Dedifferentiated amniotic fluid mesenchymal stem cell (primary cell): Measurements from ENCODE around the gene CLSTN2.

ENCODE experiments used
- DNase-seq: peaks from one replicate; pipeline ENCODE4 v3.0.0-alpha.2; 2016; ENCODE audit errors: extremely low spot score

Gene CLSTN2

GRCh38 chr3:140546649-140547048 lies 611.7 kb downstream of the CLSTN2 start:
- no peak for DNase-seq

- DNase-seq, result no peak
Measured at GRCh38 chr3:140552403-140552802, 617.4 kb downstream of the CLSTN2 start.

- no peak for DNase-seq
Measured at GRCh38 chr3:140552898-140553297, 617.9 kb downstream of the CLSTN2 start.

- DNase-seq, result no peak
Measured at GRCh38 chr3:140553591-140553990, 618.6 kb downstream of the CLSTN2 start.

DNA sequence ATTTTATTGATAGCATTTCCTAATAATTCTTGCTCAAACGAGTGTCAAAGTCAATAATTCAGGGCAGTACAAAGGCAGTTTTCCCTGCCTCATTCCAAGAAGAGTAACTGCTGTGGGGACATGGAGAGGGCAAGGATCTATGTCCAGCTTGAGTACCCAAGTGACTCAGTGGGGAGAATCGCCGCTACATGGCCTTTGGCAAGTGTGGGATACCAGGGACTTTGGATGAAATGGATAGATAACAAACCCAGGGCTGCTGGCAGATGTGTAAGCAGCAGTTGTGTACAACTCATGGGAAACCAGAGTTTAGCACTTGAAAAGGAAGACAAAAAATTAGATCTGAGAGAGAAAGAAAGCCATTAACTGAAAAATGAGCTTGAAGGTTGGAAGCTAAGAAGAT lies 620.7 kb downstream of the CLSTN2 start:
- no peak for DNase-seq

DNA sequence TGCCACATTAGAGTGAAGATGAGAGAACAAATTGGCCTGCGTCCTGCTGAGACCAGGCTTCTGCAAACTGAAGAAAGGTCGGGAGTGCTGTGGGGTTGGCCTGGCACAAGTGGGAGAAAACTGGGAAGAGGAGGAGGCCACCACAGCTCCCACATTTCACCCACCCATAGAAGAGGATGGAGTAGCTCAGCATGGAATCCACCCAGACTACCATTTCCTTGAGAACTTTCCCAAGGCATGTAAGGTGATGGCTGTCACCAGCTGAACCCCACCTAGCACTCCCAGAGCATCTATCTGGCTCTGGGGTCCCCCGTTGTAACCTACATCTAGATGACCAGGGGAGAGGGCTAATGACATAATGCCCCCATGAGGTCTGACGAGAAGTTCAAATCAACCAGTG lies 622.5 kb downstream of the CLSTN2 start:
- no peak for DNase-seq

GRCh38 chr3:140559546-140559945 lies 624.6 kb downstream of the CLSTN2 start:
- DNase-seq, result no peak

- no peak for DNase-seq
Measured at GRCh38 chr3:140563206-140563760, 628.3 kb downstream of the CLSTN2 start.

DNA sequence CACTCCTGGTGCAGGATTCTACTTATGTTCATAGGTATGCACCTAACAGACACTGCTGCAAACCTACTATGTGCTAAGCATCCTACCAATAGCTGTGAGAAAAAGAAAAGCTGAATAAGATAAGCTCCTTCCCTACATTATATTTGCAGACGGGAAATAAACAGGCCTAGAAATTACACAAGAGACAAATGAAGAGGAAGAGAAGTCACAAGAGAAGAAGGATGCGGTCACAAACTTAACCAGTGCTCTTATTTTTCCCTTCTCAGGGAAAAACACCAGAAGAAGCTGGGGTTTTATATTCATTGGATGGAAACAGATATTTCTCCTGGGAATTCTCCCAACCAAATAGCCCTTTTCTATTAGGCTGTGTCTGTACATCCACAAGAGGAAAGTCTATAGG lies 633.1 kb downstream of the CLSTN2 start:
- DNase-seq, result no peak

- no peak for DNase-seq
Measured at GRCh38 chr3:140568842-140569520, 634.0 kb downstream of the CLSTN2 start.

- no peak for DNase-seq
Measured at GRCh38 chr3:140570602-140571001, 635.6 kb downstream of the CLSTN2 start.

- DNase-seq, result no peak
Measured at GRCh38 chr3:140571836-140572235, 636.9 kb downstream of the CLSTN2 start.

- DNase-seq, result no peak
Measured at GRCh38 chr3:140572334-140572733, 637.3 kb downstream of the CLSTN2 start.

DNA sequence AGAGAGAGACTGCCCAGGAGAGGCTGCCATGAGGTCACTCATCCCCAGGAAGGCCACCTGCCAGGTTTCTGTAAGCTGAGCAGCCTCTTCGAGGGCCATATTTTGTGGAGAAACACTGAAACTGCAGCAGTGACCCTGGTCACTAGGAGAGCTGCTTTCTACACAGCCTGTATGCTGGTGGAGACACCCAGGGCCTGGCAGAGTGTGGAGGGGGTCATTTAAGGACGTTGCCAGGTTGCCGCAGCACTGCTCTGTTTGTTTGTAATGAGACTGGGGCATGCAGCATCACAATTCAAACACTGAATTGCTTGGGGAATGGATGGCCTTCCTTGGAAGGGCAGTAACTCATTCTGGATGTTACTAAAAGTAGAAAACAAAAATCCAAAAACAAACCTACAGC lies 638.0 kb downstream of the CLSTN2 start:
- DNase-seq, result no peak

- no peak for DNase-seq
Measured at GRCh38 chr3:140574375-140574774, 639.4 kb downstream of the CLSTN2 start.

DNA sequence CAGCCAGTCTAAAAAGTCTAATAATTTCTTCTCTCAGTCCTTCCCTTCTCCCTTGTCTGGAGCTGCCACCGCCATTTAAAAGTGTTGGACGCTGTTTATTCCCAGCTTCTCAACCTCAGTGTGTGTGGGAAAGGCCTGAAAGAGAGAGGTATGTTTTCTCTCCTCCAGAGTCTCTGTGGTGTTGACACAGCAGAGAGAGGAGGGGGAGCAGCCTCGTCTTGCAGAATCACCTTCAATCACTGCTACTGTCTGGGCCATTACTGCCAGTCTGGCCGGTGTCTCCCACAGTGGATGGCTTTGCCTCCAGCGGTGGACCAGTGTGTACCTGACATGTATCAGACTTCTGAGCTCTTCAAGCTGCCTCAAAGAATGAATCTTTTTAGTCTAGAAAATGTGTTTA lies 641.5 kb downstream of the CLSTN2 start:
- DNase-seq, result no peak

DNA sequence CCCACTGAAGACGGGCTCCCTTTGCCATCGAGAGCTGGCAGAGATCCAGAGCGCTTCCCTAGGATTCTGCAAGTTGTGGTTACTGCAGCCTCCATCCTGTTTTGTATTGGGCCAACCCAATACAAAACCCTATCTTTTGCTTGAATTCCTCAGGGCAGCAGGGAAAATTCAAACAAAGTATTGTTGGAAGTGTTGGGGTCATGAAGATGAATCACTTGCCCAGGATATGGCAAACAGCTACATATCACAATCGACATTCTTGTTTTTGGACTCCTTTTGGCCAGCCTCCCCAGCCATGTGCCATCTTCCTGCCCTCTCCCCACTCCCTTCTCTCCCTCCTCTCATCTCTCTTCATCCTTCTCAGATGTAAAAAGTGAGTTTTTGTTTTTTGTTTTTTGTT lies 642.9 kb downstream of the CLSTN2 start:
- no peak for DNase-seq

- no peak for DNase-seq
Measured at GRCh38 chr3:140579260-140579659, 644.3 kb downstream of the CLSTN2 start.

DNA sequence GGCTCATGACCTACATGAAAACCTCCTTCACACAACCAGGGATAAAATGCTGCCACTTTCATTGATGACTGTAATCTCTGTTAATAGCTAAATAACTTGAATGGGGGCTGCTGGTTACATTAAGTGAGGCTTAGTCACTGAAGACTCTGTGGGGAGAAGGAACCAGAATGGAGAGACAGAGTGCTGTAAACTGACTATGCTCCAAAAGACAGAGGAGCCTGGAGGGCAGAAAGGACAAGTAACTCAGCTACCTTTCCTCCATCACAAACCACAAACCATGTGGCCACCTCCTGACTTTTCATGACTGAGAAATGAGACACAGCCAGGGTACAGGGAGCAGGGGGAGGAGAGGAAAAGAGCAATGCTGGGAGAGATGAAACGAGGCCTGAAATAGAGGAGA lies 645.8 kb downstream of the CLSTN2 start:
- DNase-seq, result no peak

- no peak for DNase-seq
Measured at GRCh38 chr3:140584549-140584948, 649.6 kb downstream of the CLSTN2 start.

- DNase-seq, result no peak
Measured at GRCh38 chr3:140585828-140586227, 650.8 kb downstream of the CLSTN2 start.

DNA sequence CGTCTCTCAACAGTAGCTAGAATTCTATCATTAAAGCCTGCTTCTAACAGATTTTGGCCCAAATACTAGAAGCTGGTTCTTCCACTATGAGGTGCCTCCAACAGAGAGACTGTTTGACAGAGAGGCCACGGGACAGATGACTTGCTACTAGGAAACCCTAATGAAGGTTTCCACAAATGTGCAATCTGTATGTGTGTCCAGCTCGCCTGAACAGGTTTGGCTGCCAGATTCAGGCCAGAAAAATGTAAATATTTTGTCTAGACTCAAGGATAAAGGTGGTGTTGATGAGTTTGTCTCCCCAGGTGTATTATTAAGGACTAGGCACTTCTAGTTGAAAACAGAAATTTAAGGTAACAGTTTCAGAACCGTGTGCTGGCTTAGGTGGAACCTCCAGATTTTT lies 651.3 kb downstream of the CLSTN2 start:
- DNase-seq, result no peak

- DNase-seq, result no peak
Measured at GRCh38 chr3:140588558-140588957, 653.6 kb downstream of the CLSTN2 start.

- DNase-seq, result no peak
Measured at GRCh38 chr3:140593766-140594165, 658.8 kb downstream of the CLSTN2 start.
